H9 (cell line): ENCODE data around the gene DUOX1. TPM values are rescaled to one million over a fixed set of nuclear protein-coding genes. Genes with fewer than 3 reads are reported as not detected.

ENCODE experiments used
- DNase-seq: peaks from one replicate; pipeline ENCODE4 v3.0.0-alpha.2; 2017
- H2AFZ ChIP-seq: one replicate; pipeline ENCODE4 v1.6.1; 2013; ENCODE audit warnings: mild to moderate bottlenecking, low read length, control low read depth, moderate library complexity
- H2AK5ac ChIP-seq: 2 replicates; pipeline ENCODE4 v1.6.1; 2013; ENCODE audit warnings: low read length, control low read depth, mixed read lengths; ENCODE audit not compliant: insufficient read length
- H2BK120ac ChIP-seq: one replicate; pipeline ENCODE4 v1.6.1; 2013; ENCODE audit warnings: low read depth, mild to moderate bottlenecking, low read length, control low read depth, inconsistent platforms; ENCODE audit not compliant: poor library complexity, severe bottlenecking
- H2BK12ac ChIP-seq: 2 replicates; pipeline ENCODE4 v1.6.1; 2013; ENCODE audit warnings: low read length, control low read depth, mixed read lengths, low read depth; ENCODE audit not compliant: insufficient read length
- H2BK15ac ChIP-seq: 2 replicates; pipeline ENCODE4 v1.6.1; 2013; ENCODE audit warnings: low read depth, low read length, control low read depth
- H2BK20ac ChIP-seq: one replicate; pipeline ENCODE4 v1.6.1; 2013; ENCODE audit warnings: low read depth, mild to moderate bottlenecking, low read length, control low read depth, inconsistent platforms; ENCODE audit not compliant: poor library complexity, severe bottlenecking
- H2BK5ac ChIP-seq: 2 replicates; pipeline ENCODE4 v1.6.1; 2013; ENCODE audit warnings: low read length, control low read depth, mixed read lengths; ENCODE audit not compliant: insufficient read length
- H3K14ac ChIP-seq: 2 replicates; pipeline ENCODE4 v1.6.1; 2013; ENCODE audit warnings: low read length, control low read depth; ENCODE audit not compliant: insufficient read depth
- H3K18ac ChIP-seq: 2 replicates; pipeline ENCODE4 v1.6.1; 2013; ENCODE audit warnings: low read depth, mild to moderate bottlenecking, mixed read lengths, low read length, control low read depth; ENCODE audit not compliant: insufficient read length
- H3K23ac ChIP-seq: 2 replicates; pipeline ENCODE4 v1.6.1; 2013; ENCODE audit warnings: low read length, control low read depth, mixed read lengths, low read depth; ENCODE audit not compliant: insufficient read length
- H3K23me2 ChIP-seq: 2 replicates; pipeline ENCODE4 v1.6.1; 2013; ENCODE audit warnings: low read depth, mild to moderate bottlenecking, mixed read lengths, low read length, control low read depth; ENCODE audit not compliant: insufficient read length, poor library complexity, severe bottlenecking
- H3K27ac ChIP-seq: 2 replicates; pipeline ENCODE4 v1.5.1; 2013; ENCODE audit warnings: low read length, control low read depth, mixed read lengths, low read depth; ENCODE audit not compliant: insufficient read length
- H3K27me3 ChIP-seq: 2 replicates; pipeline ENCODE4 v1.6.1; 2013; ENCODE audit warnings: low read length, control low read depth, inconsistent platforms; ENCODE audit not compliant: insufficient read depth
- H3K4ac ChIP-seq: 2 replicates; pipeline ENCODE4 v1.6.1; 2013; ENCODE audit warnings: low read depth, mild to moderate bottlenecking, control low read depth, inconsistent platforms, low read length, moderate library complexity
- H3K4me1 ChIP-seq: 2 replicates; pipeline ENCODE4 v1.6.1; 2013; ENCODE audit warnings: low read length, control low read depth, inconsistent platforms; ENCODE audit not compliant: insufficient read depth
- H3K4me2 ChIP-seq: 2 replicates; pipeline ENCODE4 v1.6.1; 2013; ENCODE audit warnings: low read length, control low read depth, mixed read lengths; ENCODE audit not compliant: insufficient read length, insufficient read depth
- H3K56ac ChIP-seq: 2 replicates; pipeline ENCODE4 v1.6.1; 2013; ENCODE audit warnings: low read depth, mild to moderate bottlenecking, mixed read lengths, low read length, control low read depth; ENCODE audit not compliant: insufficient read length
- H3K79me1 ChIP-seq: 2 replicates; pipeline ENCODE4 v1.6.1; 2013; ENCODE audit warnings: low read depth, mild to moderate bottlenecking, moderate library complexity, low read length, control low read depth, inconsistent platforms; ENCODE audit not compliant: insufficient read depth, poor library complexity, severe bottlenecking
- H3K79me2 ChIP-seq: 2 replicates; pipeline ENCODE4 v1.6.1; 2013; ENCODE audit warnings: low read length, control low read depth, inconsistent platforms; ENCODE audit not compliant: insufficient read depth
- H3K9ac ChIP-seq: 2 replicates; pipeline ENCODE4 v1.6.1; 2013; ENCODE audit warnings: low read length, control low read depth, mixed read lengths; ENCODE audit not compliant: insufficient read length; ENCODE audit errors: extremely low read depth
- H3K9me3 ChIP-seq: one replicate; pipeline ENCODE4 v1.6.1; 2013; ENCODE audit warnings: low read depth, low read length, inconsistent platforms; ENCODE audit not compliant: control insufficient read depth
- H3T11ph ChIP-seq: one replicate; pipeline ENCODE4 v1.6.1; 2013; ENCODE audit warnings: mild to moderate bottlenecking, low read length, control low read depth, inconsistent platforms
- H4K20me1 ChIP-seq: one replicate; pipeline ENCODE4 v1.6.1; 2013; ENCODE audit not compliant: control insufficient read depth, insufficient read length, insufficient read depth
- H4K5ac ChIP-seq: 2 replicates; pipeline ENCODE4 v1.6.1; 2013; ENCODE audit warnings: low read depth, mild to moderate bottlenecking, mixed read lengths, low read length, control low read depth; ENCODE audit not compliant: insufficient read length
- H4K8ac ChIP-seq: replicated peaks from 2 replicates; pipeline ENCODE4 v1.6.1; 2013; ENCODE audit warnings: low read length, control low read depth, mixed read lengths, low read depth; ENCODE audit not compliant: insufficient read length
- H4K91ac ChIP-seq: 2 replicates; pipeline ENCODE4 v1.6.1; 2013; ENCODE audit warnings: low read depth, mild to moderate bottlenecking, moderate library complexity, mixed read lengths, low read length, control low read depth; ENCODE audit not compliant: insufficient read length
- H3K27ac Mint-ChIP-seq, 3 experiments: 2 replicates in 2 of 3; 3 replicates in 1 of 3; pipeline ENCODE4 v1.8.0; 2020 to 2021; ENCODE audit warnings: mixed read lengths in 3 of 3, mild to moderate bottlenecking in 1 of 3, moderate library complexity in 1 of 3
- H3K27me3 Mint-ChIP-seq: 2 replicates; pipeline ENCODE4 v1.8.0; 2021; ENCODE audit warnings: low read depth, mild to moderate bottlenecking, moderate library complexity, mixed read lengths
- H3K36me3 Mint-ChIP-seq, 3 experiments: 2 replicates in 2 of 3; 3 replicates in 1 of 3; pipeline ENCODE4 v1.8.0; 2020 to 2021; ENCODE audit warnings: low read depth in 3 of 3, mixed read lengths in 3 of 3; ENCODE audit not compliant: insufficient read depth in 1 of 3
- H3K4me1 Mint-ChIP-seq, 2 experiments: 2 replicates each; pipeline ENCODE4 v1.8.0; 2020; ENCODE audit warnings: mixed read lengths in 2 of 2
- H3K4me3 Mint-ChIP-seq, 2 experiments: 2 replicates in 1 of 2; 3 replicates in 1 of 2; pipeline ENCODE4 v1.8.0; 2020 to 2021; ENCODE audit warnings: mild to moderate bottlenecking in 2 of 2, mixed read lengths in 2 of 2, moderate library complexity in 1 of 2
- H3K9me3 Mint-ChIP-seq, 2 experiments: 2 replicates in 1 of 2; 3 replicates in 1 of 2; pipeline ENCODE4 v1.8.0; 2020; ENCODE audit warnings: mild to moderate bottlenecking in 2 of 2, mixed read lengths in 2 of 2, moderate library complexity in 1 of 2
- WGBS: extraction: QIAGEN DNeasy Blood & Tissue Kit; methylation state at CpG from one replicate; pipeline ENCODE4 v1.1.7; 2013; ENCODE audit warnings: missing lambda C conversion rate, low lambda C conversion rate, mixed read lengths; ENCODE audit not compliant: insufficient read length; ENCODE audit errors: extremely low coverage; 5-methylcytosine and 5-hydroxymethylcytosine counted together
- total RNA-seq: library from RNA; stranded (reverse); gene quantifications from 2 replicates; pipeline ENCODE4 v1.2.1, GENCODE V29; 2021
- TF ChIP-seq, protein P1 (sequence below): fragments of 200-600 bp; sonication (generic); conservative IDR thresholded peaks from 3 replicates; pipeline ENCODE4 v1.8.0; 2021; ENCODE audit warnings: antibody characterized with exemption, mild to moderate bottlenecking

Gene DUOX1
- total RNA-seq, 1 experiment from 2014 or later: 2.6 TPM

DNA sequence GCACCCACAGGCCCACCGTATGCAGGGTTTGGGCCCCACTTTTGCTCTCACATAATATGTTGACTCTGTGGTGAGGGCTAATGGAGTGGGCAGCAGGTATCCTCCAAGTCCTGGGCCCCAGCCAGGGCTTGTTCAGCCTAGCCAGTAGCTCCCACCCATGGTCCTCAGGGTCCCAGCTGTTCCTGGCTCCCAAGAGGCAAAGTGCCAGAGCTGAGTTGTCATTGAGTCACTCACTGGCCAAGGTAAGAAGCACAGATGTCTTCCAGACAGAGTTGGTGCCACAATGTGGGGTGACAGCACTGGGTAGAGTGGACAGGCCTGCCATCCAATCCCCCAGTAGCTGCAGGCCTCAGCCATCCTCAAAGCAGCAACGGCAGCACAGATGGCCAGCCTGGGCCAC is 53.7 kb downstream of the DUOX1 start:
- H2BK15ac ChIP-seq: no peak overlapping the region
- H3K4ac ChIP-seq: no peak overlapping the region
- Mint-ChIP-seq H3K36me3 (peaks cover 5 to 14% (median 5%) of the 10 kb centered on the region in 3 experiments; a peak in 3 of 7 replicates), H3K4me3 (peak overlapping the region in 1 of 2 experiments; percentile 66; a peak in 2 of 5 replicates), H3K9me3 (no peaks in the 10 kb centered on the region; a peak in 2 of 5 replicates), H3K4me1 (peaks cover 59 to 60% of the 10 kb centered on the region in 2 experiments), H3K27me3 (peaks cover 11% of the 10 kb centered on the region), H3K27ac (peak overlapping the region in 1 of 3 experiments; percentile 78; a peak in 2 of 7 replicates)
- peaks cover 3% of the 10 kb centered on the region; the same call in 1 of the 2 replicates for H3K79me2 ChIP-seq
- no peak overlapping the region for H2AK5ac ChIP-seq
- no peak overlapping the region for H3K27ac ChIP-seq
- H3T11ph ChIP-seq: no peak overlapping the region
- H2BK5ac ChIP-seq: no peak overlapping the region
- H3K4me1 ChIP-seq: peaks cover 21% of the 10 kb centered on the region
- no peak overlapping the region for H2AFZ ChIP-seq
- no peak overlapping the region for H4K91ac ChIP-seq
- H3K23ac ChIP-seq: no peak overlapping the region
- no peak overlapping the region for H4K5ac ChIP-seq
- peak overlapping the region; percentile 17; the same call in 1 of the 2 replicates for H3K14ac ChIP-seq
- no peak overlapping the region for H2BK20ac ChIP-seq
- H3K56ac ChIP-seq: no peak overlapping the region
- H4K20me1 ChIP-seq: no peaks in the 10 kb centered on the region
- no peak overlapping the region for H2BK12ac ChIP-seq
- H3K27me3 ChIP-seq: peaks cover 3% of the 10 kb centered on the region; the same call in 1 of the 2 replicates
- WGBS: no CpG with 5 or more reads among the region's 2 CpGs
- no peak for DNase-seq
- no peak overlapping the region for H2BK120ac ChIP-seq
- no peak overlapping the region for H3K4me2 ChIP-seq
- H3K9me3 ChIP-seq: no peaks in the 10 kb centered on the region
- no peak overlapping the region for H3K18ac ChIP-seq
- H3K23me2 ChIP-seq: peaks cover 4% of the 10 kb centered on the region
- H3K79me1 ChIP-seq: peaks cover 13% of the 10 kb centered on the region
- TF ChIP-seq, protein P1, sequence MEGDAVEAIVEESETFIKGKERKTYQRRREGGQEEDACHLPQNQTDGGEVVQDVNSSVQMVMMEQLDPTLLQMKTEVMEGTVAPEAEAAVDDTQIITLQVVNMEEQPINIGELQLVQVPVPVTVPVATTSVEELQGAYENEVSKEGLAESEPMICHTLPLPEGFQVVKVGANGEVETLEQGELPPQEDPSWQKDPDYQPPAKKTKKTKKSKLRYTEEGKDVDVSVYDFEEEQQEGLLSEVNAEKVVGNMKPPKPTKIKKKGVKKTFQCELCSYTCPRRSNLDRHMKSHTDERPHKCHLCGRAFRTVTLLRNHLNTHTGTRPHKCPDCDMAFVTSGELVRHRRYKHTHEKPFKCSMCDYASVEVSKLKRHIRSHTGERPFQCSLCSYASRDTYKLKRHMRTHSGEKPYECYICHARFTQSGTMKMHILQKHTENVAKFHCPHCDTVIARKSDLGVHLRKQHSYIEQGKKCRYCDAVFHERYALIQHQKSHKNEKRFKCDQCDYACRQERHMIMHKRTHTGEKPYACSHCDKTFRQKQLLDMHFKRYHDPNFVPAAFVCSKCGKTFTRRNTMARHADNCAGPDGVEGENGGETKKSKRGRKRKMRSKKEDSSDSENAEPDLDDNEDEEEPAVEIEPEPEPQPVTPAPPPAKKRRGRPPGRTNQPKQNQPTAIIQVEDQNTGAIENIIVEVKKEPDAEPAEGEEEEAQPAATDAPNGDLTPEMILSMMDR: no peak
- no peak overlapping the region for H4K8ac ChIP-seq
- no peak overlapping the region for H3K9ac ChIP-seq
